GM19099 (cell line): ENCODE measurements around the gene LIMK1.

ENCODE experiments used
- POLR2A ChIP-seq: IDR thresholded peaks from 3 replicates; pipeline ENCODE4 v1.6.1; 2011; ENCODE audit warnings: low read depth; ENCODE audit not compliant: insufficient read length; ENCODE audit errors: extremely low read depth

The LIMK1 gene

GRCh38 chr7:74063646-74064045, 20.0 kb upstream of the LIMK1 start:
- TF ChIP-seq POLR2A: no peak

- no peak for TF ChIP-seq POLR2A
Observed at GRCh38 chr7:74064696-74065095, 18.9 kb upstream of the LIMK1 start.

GRCh38 chr7:74066626-74067025, 17.0 kb upstream of the LIMK1 start:
- TF ChIP-seq POLR2A: no peak

GRCh38 chr7:74068378-74069085, 15.1 kb upstream of the LIMK1 start:
- TF ChIP-seq POLR2A: no peak

GRCh38 chr7:74069086-74069541, 14.5 kb upstream of the LIMK1 start:
- no peak for TF ChIP-seq POLR2A

GRCh38 chr7:74069790-74070618, 13.6 kb upstream of the LIMK1 start:
- TF ChIP-seq POLR2A: no peak

GRCh38 chr7:74070619-74070921, 13.0 kb upstream of the LIMK1 start:
- TF ChIP-seq POLR2A: no peak

GRCh38 chr7:74071121-74071520, 12.5 kb upstream of the LIMK1 start:
- no peak for TF ChIP-seq POLR2A

- TF ChIP-seq POLR2A: no peak
Observed at GRCh38 chr7:74074770-74075169, 8.8 kb upstream of the LIMK1 start.

GRCh38 chr7:74078461-74078860, 5.1 kb upstream of the LIMK1 start:
- TF ChIP-seq POLR2A: no peak

- TF ChIP-seq POLR2A: no peak
Observed at GRCh38 chr7:74082770-74083116, 861 bp upstream of the LIMK1 start.

GRCh38 chr7:74083928-74084721, 521 bp downstream of the LIMK1 start:
- no peak for TF ChIP-seq POLR2A

GRCh38 chr7:74084722-74085578, 1.3 kb downstream of the LIMK1 start:
- TF ChIP-seq POLR2A: no peak

- TF ChIP-seq POLR2A: no peak
Observed at GRCh38 chr7:74087791-74088453, 4.3 kb downstream of the LIMK1 start.
